H9 (cell line): ENCODE data around the gene CLOCK. TPM values are rescaled to one million over a fixed set of nuclear protein-coding genes. Genes with fewer than 3 reads are reported as not detected.

ENCODE experiments used
- DNase-seq: peaks from one replicate; pipeline ENCODE4 v3.0.0-alpha.2; 2017
- H2AFZ ChIP-seq: one replicate; pipeline ENCODE4 v1.6.1; 2013; ENCODE audit warnings: mild to moderate bottlenecking, low read length, control low read depth, moderate library complexity
- H2AK5ac ChIP-seq: 2 replicates; pipeline ENCODE4 v1.6.1; 2013; ENCODE audit warnings: low read length, control low read depth, mixed read lengths; ENCODE audit not compliant: insufficient read length
- H2BK120ac ChIP-seq: one replicate; pipeline ENCODE4 v1.6.1; 2013; ENCODE audit warnings: low read depth, mild to moderate bottlenecking, low read length, control low read depth, inconsistent platforms; ENCODE audit not compliant: poor library complexity, severe bottlenecking
- H2BK12ac ChIP-seq: 2 replicates; pipeline ENCODE4 v1.6.1; 2013; ENCODE audit warnings: low read length, control low read depth, mixed read lengths, low read depth; ENCODE audit not compliant: insufficient read length
- H2BK15ac ChIP-seq: 2 replicates; pipeline ENCODE4 v1.6.1; 2013; ENCODE audit warnings: low read depth, low read length, control low read depth
- H2BK20ac ChIP-seq: one replicate; pipeline ENCODE4 v1.6.1; 2013; ENCODE audit warnings: low read depth, mild to moderate bottlenecking, low read length, control low read depth, inconsistent platforms; ENCODE audit not compliant: poor library complexity, severe bottlenecking
- H2BK5ac ChIP-seq: 2 replicates; pipeline ENCODE4 v1.6.1; 2013; ENCODE audit warnings: low read length, control low read depth, mixed read lengths; ENCODE audit not compliant: insufficient read length
- H3K14ac ChIP-seq: 2 replicates; pipeline ENCODE4 v1.6.1; 2013; ENCODE audit warnings: low read length, control low read depth; ENCODE audit not compliant: insufficient read depth
- H3K18ac ChIP-seq: 2 replicates; pipeline ENCODE4 v1.6.1; 2013; ENCODE audit warnings: low read depth, mild to moderate bottlenecking, mixed read lengths, low read length, control low read depth; ENCODE audit not compliant: insufficient read length
- H3K23ac ChIP-seq: 2 replicates; pipeline ENCODE4 v1.6.1; 2013; ENCODE audit warnings: low read length, control low read depth, mixed read lengths, low read depth; ENCODE audit not compliant: insufficient read length
- H3K23me2 ChIP-seq: 2 replicates; pipeline ENCODE4 v1.6.1; 2013; ENCODE audit warnings: low read depth, mild to moderate bottlenecking, mixed read lengths, low read length, control low read depth; ENCODE audit not compliant: insufficient read length, poor library complexity, severe bottlenecking
- H3K27ac ChIP-seq: 2 replicates; pipeline ENCODE4 v1.5.1; 2013; ENCODE audit warnings: low read length, control low read depth, mixed read lengths, low read depth; ENCODE audit not compliant: insufficient read length
- H3K27me3 ChIP-seq: 2 replicates; pipeline ENCODE4 v1.6.1; 2013; ENCODE audit warnings: low read length, control low read depth, inconsistent platforms; ENCODE audit not compliant: insufficient read depth
- H3K4ac ChIP-seq: 2 replicates; pipeline ENCODE4 v1.6.1; 2013; ENCODE audit warnings: low read depth, mild to moderate bottlenecking, control low read depth, inconsistent platforms, low read length, moderate library complexity
- H3K4me1 ChIP-seq: 2 replicates; pipeline ENCODE4 v1.6.1; 2013; ENCODE audit warnings: low read length, control low read depth, inconsistent platforms; ENCODE audit not compliant: insufficient read depth
- H3K4me2 ChIP-seq: 2 replicates; pipeline ENCODE4 v1.6.1; 2013; ENCODE audit warnings: low read length, control low read depth, mixed read lengths; ENCODE audit not compliant: insufficient read length, insufficient read depth
- H3K56ac ChIP-seq: 2 replicates; pipeline ENCODE4 v1.6.1; 2013; ENCODE audit warnings: low read depth, mild to moderate bottlenecking, mixed read lengths, low read length, control low read depth; ENCODE audit not compliant: insufficient read length
- H3K79me1 ChIP-seq: 2 replicates; pipeline ENCODE4 v1.6.1; 2013; ENCODE audit warnings: low read depth, mild to moderate bottlenecking, moderate library complexity, low read length, control low read depth, inconsistent platforms; ENCODE audit not compliant: insufficient read depth, poor library complexity, severe bottlenecking
- H3K79me2 ChIP-seq: 2 replicates; pipeline ENCODE4 v1.6.1; 2013; ENCODE audit warnings: low read length, control low read depth, inconsistent platforms; ENCODE audit not compliant: insufficient read depth
- H3K9ac ChIP-seq: 2 replicates; pipeline ENCODE4 v1.6.1; 2013; ENCODE audit warnings: low read length, control low read depth, mixed read lengths; ENCODE audit not compliant: insufficient read length; ENCODE audit errors: extremely low read depth
- H3K9me3 ChIP-seq: one replicate; pipeline ENCODE4 v1.6.1; 2013; ENCODE audit warnings: low read depth, low read length, inconsistent platforms; ENCODE audit not compliant: control insufficient read depth
- H3T11ph ChIP-seq: one replicate; pipeline ENCODE4 v1.6.1; 2013; ENCODE audit warnings: mild to moderate bottlenecking, low read length, control low read depth, inconsistent platforms
- H4K20me1 ChIP-seq: one replicate; pipeline ENCODE4 v1.6.1; 2013; ENCODE audit not compliant: control insufficient read depth, insufficient read length, insufficient read depth
- H4K5ac ChIP-seq: 2 replicates; pipeline ENCODE4 v1.6.1; 2013; ENCODE audit warnings: low read depth, mild to moderate bottlenecking, mixed read lengths, low read length, control low read depth; ENCODE audit not compliant: insufficient read length
- H4K8ac ChIP-seq: replicated peaks from 2 replicates; pipeline ENCODE4 v1.6.1; 2013; ENCODE audit warnings: low read length, control low read depth, mixed read lengths, low read depth; ENCODE audit not compliant: insufficient read length
- H4K91ac ChIP-seq: 2 replicates; pipeline ENCODE4 v1.6.1; 2013; ENCODE audit warnings: low read depth, mild to moderate bottlenecking, moderate library complexity, mixed read lengths, low read length, control low read depth; ENCODE audit not compliant: insufficient read length
- H3K27ac Mint-ChIP-seq, 3 experiments: 2 replicates in 2 of 3; 3 replicates in 1 of 3; pipeline ENCODE4 v1.8.0; 2020 to 2021; ENCODE audit warnings: mixed read lengths in 3 of 3, mild to moderate bottlenecking in 1 of 3, moderate library complexity in 1 of 3
- H3K27me3 Mint-ChIP-seq: 2 replicates; pipeline ENCODE4 v1.8.0; 2021; ENCODE audit warnings: low read depth, mild to moderate bottlenecking, moderate library complexity, mixed read lengths
- H3K36me3 Mint-ChIP-seq, 3 experiments: 2 replicates in 2 of 3; 3 replicates in 1 of 3; pipeline ENCODE4 v1.8.0; 2020 to 2021; ENCODE audit warnings: low read depth in 3 of 3, mixed read lengths in 3 of 3; ENCODE audit not compliant: insufficient read depth in 1 of 3
- H3K4me1 Mint-ChIP-seq, 2 experiments: 2 replicates each; pipeline ENCODE4 v1.8.0; 2020; ENCODE audit warnings: mixed read lengths in 2 of 2
- H3K4me3 Mint-ChIP-seq, 2 experiments: 2 replicates in 1 of 2; 3 replicates in 1 of 2; pipeline ENCODE4 v1.8.0; 2020 to 2021; ENCODE audit warnings: mild to moderate bottlenecking in 2 of 2, mixed read lengths in 2 of 2, moderate library complexity in 1 of 2
- H3K9me3 Mint-ChIP-seq, 2 experiments: 2 replicates in 1 of 2; 3 replicates in 1 of 2; pipeline ENCODE4 v1.8.0; 2020; ENCODE audit warnings: mild to moderate bottlenecking in 2 of 2, mixed read lengths in 2 of 2, moderate library complexity in 1 of 2
- total RNA-seq: library from RNA; stranded (reverse); gene quantifications from 2 replicates; pipeline ENCODE4 v1.2.1, GENCODE V29; 2021
- TF ChIP-seq, protein P1 (sequence below): fragments of 200-600 bp; sonication (generic); conservative IDR thresholded peaks from 3 replicates; pipeline ENCODE4 v1.8.0; 2021; ENCODE audit warnings: antibody characterized with exemption, mild to moderate bottlenecking

CLOCK gene
- total RNA-seq, 1 experiment from 2014 or later = 16.2 TPM

DNA sequence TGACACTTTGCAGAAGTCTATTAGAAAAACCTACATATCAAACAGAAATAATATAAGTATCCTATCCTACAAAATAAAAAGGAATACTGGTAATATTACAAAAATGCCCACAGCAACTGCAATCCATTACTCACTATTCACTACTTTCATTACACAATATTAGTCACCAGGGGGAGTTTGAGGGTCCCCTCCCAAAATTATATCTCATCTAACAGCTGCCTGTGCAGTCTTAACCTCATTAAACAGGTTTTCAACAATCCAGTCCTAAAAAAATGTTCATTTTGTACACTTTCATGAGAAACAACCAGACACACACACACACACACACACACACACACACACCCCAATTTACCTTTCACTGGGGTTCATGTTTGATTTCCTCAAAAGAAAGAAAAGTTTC, 2.9 kb downstream of the CLOCK start:
- Histone ChIP-seq H3K27ac (no peak overlapping the region), H3K79me2 (peaks cover 13% of the 10 kb centered on the region; the same call in 1 of the 2 replicates), H4K8ac (no peak overlapping the region), H4K91ac (no peak overlapping the region), H3K79me1 (peaks cover 2% of the 10 kb centered on the region), H3T11ph (no peak overlapping the region), H2BK12ac (no peak overlapping the region), H3K23me2 (peaks cover 6% of the 10 kb centered on the region), H3K9ac (no peak overlapping the region), H3K56ac (no peak overlapping the region), H3K4me2 (no peak overlapping the region), H3K23ac (no peak overlapping the region), H2AFZ (no peak overlapping the region), H3K18ac (no peak overlapping the region), H3K4ac (no peak overlapping the region), H2BK5ac (no peak overlapping the region), H3K14ac (no peak overlapping the region), H3K4me1 (peaks cover 8% of the 10 kb centered on the region; the same call in 1 of the 2 replicates), H2BK120ac (no peak overlapping the region), H4K5ac (no peak overlapping the region), H3K9me3 (no peaks in the 10 kb centered on the region), H2BK15ac (no peak overlapping the region), H2BK20ac (no peak overlapping the region), H4K20me1 (peaks cover 2% of the 10 kb centered on the region), H3K27me3 (no peaks in the 10 kb centered on the region), H2AK5ac (no peak overlapping the region)
- TF ChIP-seq, protein P1, sequence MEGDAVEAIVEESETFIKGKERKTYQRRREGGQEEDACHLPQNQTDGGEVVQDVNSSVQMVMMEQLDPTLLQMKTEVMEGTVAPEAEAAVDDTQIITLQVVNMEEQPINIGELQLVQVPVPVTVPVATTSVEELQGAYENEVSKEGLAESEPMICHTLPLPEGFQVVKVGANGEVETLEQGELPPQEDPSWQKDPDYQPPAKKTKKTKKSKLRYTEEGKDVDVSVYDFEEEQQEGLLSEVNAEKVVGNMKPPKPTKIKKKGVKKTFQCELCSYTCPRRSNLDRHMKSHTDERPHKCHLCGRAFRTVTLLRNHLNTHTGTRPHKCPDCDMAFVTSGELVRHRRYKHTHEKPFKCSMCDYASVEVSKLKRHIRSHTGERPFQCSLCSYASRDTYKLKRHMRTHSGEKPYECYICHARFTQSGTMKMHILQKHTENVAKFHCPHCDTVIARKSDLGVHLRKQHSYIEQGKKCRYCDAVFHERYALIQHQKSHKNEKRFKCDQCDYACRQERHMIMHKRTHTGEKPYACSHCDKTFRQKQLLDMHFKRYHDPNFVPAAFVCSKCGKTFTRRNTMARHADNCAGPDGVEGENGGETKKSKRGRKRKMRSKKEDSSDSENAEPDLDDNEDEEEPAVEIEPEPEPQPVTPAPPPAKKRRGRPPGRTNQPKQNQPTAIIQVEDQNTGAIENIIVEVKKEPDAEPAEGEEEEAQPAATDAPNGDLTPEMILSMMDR = peak; percentile 42; the same call in 2 of the 3 replicates
- H3K27ac Mint-ChIP-seq = no peak overlapping the region
- H3K4me1 Mint-ChIP-seq = peaks cover 40 to 46% of the 10 kb centered on the region in 2 experiments
- no peaks in the 10 kb centered on the region for H3K27me3 Mint-ChIP-seq
- no peaks in the 10 kb centered on the region for H3K9me3 Mint-ChIP-seq
- no peak for DNase-seq
- H3K36me3 Mint-ChIP-seq = peaks cover 0 to 4% (median 0%) of the 10 kb centered on the region in 3 experiments; a peak in 4 of 7 replicates
- H3K4me3 Mint-ChIP-seq = peak overlapping the region in 1 of 2 experiments; percentile 94; a peak in 4 of 5 replicates
